Suppressor macrophage treated with lipopolysaccharide for 4 hours (primary cell): ENCODE results near the gene PGR.

Experiments used
- DNase-seq: peaks from one replicate; pipeline ENCODE4 v3.0.0-alpha.2; 2020

The PGR gene

DNA sequence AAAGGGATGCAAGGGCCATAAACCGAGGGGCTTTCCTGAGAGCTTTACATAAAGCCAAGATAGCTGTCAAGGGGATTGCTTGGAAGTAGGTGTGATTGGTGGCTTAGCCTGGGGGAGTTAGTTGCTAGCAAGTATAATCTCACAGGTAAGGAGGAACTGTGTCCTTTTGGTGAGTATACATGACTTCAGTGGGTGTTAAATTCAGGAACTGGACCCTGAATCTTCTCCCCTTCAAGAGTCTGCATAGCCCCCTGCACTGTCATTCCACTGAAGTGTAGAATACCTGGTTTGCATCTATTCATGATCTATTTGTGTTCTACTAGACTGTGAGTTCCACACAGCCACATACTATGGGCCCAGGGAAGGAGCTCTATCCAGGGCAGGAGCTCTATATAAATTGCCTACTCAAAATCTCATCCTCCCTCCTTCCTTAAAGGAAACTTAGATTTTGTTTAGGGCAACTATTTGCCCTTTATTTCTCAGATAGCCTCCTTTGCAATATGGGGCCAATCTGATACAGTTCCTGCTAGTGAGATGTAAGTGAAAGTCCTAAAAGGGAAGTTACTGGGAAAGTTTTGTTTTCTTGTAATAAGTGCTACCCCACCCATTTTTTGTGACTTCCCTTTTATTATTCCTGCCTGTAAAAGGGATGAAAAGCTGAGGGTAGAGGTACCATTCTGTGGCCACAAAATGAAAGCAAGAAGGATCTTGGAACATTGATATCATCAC lies 120.5 kb downstream of the PGR start:
- DNase-seq: peak; percentile 17

DNA sequence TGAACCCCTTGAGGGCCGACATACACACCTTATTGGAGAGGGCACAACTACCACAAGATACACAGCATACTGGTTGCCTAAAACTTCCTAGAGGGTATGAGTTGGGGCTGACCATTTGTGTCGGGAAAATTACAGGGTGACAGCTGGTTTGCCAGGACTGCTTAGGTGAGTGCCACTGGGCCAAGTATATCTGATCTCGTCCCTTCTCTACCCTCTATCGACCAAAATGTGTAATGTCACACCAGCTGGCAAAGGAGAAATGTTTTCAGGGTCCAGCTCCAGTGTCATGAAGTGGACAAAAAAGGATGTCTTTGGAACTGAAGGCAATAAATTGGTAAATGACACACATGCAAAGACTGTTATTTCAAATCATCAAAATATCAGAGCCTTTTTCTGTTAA lies 126.1 kb downstream of the PGR start:
- no peak for DNase-seq

DNA sequence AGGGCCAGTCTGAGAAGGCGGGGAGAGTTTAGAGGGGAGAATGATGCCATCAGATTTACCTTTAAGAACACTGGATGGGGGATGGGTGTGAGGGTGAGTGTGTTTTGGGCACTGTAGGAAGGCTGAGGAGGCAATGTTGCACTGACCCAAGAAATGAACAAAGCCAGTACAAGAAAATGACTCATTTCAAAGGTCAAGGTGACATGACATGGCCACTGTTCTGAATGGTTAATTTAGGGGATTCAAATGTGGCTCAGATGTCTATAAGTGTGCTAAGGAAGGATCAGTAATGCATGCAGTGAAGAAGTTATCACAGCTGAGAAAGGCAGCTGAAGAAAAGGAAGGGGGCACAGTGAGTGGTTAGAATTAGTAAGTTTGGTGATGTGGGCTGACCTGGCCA lies 129.9 kb downstream of the PGR start:
- DNase-seq: no peak

DNA sequence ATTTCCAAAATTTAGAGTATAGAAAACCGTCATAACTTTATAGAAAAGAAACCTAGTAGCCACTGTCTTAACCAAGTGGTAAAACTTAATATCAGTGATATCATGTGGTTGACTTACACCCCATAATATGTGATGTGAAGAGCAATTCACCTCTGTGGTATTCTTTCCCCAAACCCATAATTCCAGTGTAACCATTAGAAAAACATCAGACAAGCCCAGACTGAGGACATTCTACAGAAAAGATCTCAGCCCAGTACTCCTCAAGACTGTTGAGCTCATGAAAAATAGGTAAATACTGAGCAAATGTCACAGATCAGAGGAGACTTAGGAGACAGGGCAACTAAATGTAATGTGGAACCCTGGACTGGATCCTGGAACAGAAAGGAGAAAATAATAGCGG lies 134.6 kb downstream of the PGR start:
- no peak for DNase-seq

DNA sequence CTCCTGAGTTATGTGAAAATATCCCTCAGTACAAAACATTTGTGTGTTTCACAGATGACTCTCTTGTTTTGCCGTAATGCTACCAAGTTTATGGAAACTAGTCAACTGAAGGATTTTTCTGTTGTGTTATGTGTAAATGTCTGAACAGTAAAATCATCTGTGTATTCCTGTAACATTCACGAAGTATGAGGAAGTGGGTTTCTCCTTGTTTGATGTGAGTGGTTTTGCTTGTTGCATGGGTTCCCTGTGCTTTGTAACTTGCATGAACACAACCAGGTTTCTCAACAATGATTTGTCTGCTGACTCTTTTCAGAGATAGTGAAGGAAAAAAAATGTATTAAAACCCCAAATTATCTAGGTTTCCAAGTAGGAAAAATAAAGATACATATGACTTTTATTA lies 138.1 kb downstream of the PGR start:
- no peak for DNase-seq

DNA sequence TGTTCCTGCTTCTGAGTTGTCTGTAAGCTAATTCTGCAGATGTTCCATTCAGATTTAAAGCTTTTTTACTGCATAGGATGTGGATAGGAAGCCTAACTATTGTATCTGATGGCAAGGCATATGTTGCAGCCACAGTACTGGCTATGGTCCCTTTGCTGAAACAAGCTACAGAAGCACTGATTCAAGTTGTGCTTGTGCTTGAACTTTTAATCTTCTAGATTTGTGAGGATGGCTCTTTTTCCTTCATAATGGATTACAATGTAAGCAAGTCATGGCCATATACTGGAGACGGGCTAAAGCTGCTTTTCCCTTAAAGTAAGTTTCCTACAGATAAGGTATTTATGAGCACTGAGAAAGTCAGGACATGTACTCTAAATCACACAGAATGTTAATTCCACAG lies 138.7 kb downstream of the PGR start:
- no peak for DNase-seq

DNA sequence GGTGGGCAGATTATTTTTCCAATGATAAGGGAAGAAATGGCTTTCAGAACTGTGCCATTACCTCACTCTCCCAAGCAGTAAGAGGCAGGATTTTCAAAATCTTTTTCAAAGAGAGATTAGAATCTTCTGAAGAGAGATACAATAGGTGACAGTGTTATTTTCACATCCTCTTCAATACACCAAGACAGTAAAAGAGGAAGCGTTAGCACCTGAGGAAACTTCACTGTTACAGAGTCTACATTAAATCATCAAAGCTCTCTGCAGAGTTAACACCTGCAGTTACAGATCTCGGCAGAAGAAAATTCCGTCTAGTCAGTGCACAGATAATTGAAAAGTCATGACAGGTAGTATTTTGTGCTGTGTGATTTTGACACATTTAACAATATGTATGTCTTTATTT lies 144.9 kb downstream of the PGR start:
- DNase-seq: no peak

DNA sequence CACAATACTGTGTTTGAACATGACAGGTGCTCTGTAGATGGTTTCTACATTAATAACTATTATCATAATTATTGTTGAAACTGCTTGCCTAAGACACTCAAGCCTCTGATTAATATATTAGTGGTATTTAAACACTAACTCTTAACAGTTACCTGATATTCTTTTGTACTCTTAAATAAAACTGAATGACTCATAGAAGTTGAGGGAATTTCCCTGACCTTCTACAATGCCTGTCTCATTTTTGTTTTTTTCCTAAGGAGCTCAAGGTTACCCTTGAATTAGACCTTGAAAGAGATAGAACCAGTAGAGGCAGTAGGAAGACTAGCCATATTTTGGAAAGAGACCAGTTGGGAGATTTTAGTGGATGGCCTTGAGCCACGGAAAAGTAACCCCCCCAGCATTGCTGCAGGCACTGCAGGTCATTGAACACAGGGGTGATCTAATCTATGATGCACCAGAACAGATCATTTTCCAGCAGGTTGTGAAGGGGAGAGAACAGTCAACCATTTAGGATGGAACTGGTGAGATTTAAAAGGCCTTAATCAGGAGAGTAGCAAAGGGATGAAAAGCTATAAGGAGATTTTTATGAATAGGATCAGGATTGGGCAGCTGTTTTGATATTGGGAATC lies 148.3 kb downstream of the PGR start:
- no peak for DNase-seq

DNA sequence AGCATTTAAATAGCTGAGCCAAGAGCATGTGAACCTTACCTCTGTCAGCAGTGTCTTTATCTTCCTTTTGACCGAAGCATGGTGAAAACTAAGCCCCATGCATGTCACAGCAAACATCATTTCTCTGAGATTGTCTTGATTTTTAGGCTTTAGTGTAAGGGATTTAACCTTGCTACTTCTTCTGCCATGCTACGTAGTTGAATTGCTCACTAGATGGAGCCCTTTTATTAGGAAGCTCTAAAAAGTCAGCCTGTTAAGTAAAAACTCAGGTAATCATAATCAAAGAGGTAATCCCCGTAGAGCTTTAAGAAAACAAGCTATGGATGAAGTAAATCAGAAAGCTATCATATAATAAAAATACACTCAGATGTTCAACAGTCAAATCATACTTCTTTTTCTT lies 149.5 kb downstream of the PGR start:
- DNase-seq: no peak
